ENCODE data around the gene DMBT1.

Gene DMBT1

GRCh38 chr10:122648599-122649428, 88.3 kb downstream of the DMBT1 start:
- peak; percentile 14 for DNase-seq

- no peak for DNase-seq
Observed at GRCh38 chr10:122649903-122650302, 89.3 kb downstream of the DMBT1 start.

- no peak for DNase-seq
Observed at GRCh38 chr10:122650331-122650730, 89.8 kb downstream of the DMBT1 start.

GRCh38 chr10:122655524-122656307, 95.2 kb downstream of the DMBT1 start:
- DNase-seq: no peak

- DNase-seq: no peak
Observed at GRCh38 chr10:122656308-122656705, 95.8 kb downstream of the DMBT1 start.

- no peak for DNase-seq
Observed at GRCh38 chr10:122656741-122657140, 96.2 kb downstream of the DMBT1 start.

- no peak for DNase-seq
Observed at GRCh38 chr10:122657255-122657654, 96.7 kb downstream of the DMBT1 start.

GRCh38 chr10:122657729-122658128, 97.2 kb downstream of the DMBT1 start:
- DNase-seq: no peak

GRCh38 chr10:122658356-122659049, 97.9 kb downstream of the DMBT1 start:
- no peak for DNase-seq

GRCh38 chr10:122659126-122659525, 98.6 kb downstream of the DMBT1 start:
- DNase-seq: no peak

- DNase-seq: no peak
Observed at GRCh38 chr10:122659651-122660050, 99.1 kb downstream of the DMBT1 start.

GRCh38 chr10:122660696-122661095, 100.1 kb downstream of the DMBT1 start:
- DNase-seq: no peak

GRCh38 chr10:122662231-122662630, 101.7 kb downstream of the DMBT1 start:
- no peak for DNase-seq

GRCh38 chr10:122663516-122664130, 103.1 kb downstream of the DMBT1 start:
- DNase-seq: no peak

GRCh38 chr10:122664501-122664900, 103.9 kb downstream of the DMBT1 start:
- DNase-seq: no peak

- no peak for DNase-seq
Observed at GRCh38 chr10:122665329-122665860, 104.8 kb downstream of the DMBT1 start.

GRCh38 chr10:122665946-122666345, 105.4 kb downstream of the DMBT1 start:
- DNase-seq: no peak

- no peak for DNase-seq
Observed at GRCh38 chr10:122669045-122669444, 108.5 kb downstream of the DMBT1 start.

GRCh38 chr10:122669842-122670241, 109.3 kb downstream of the DMBT1 start:
- no peak for DNase-seq

- DNase-seq: no peak
Observed at GRCh38 chr10:122671355-122671754, 110.8 kb downstream of the DMBT1 start.

GRCh38 chr10:122672655-122673054, 112.1 kb downstream of the DMBT1 start:
- no peak for DNase-seq

- DNase-seq: no peak
Observed at GRCh38 chr10:122673269-122673668, 112.7 kb downstream of the DMBT1 start.

GRCh38 chr10:122673731-122674130, 113.2 kb downstream of the DMBT1 start:
- DNase-seq: no peak

Data from CD4-positive, alpha-beta T cell treated with Interleukin-10 for 1 hour (primary cell).